HepG2 (cell line): ENCODE results near the gene NLRC5. TPM values are rescaled to one million over a fixed set of nuclear protein-coding genes. Genes with fewer than 3 reads are reported as not detected.

ENCODE experiments used
- GPN1 ChIP-seq: sonication (generic); formaldehyde crosslinking; IDR thresholded peaks from 2 replicates; pipeline ENCODE4 v1.5.1; 2020; ENCODE audit warnings: missing genetic modification reagents, borderline replicate concordance
- HDAC1 ChIP-seq: sonication (generic); formaldehyde crosslinking; IDR thresholded peaks from 2 replicates; pipeline ENCODE4 v1.5.1; 2020; ENCODE audit warnings: mild to moderate bottlenecking, missing genetic modification reagents
- MXI1 ChIP-seq: IDR thresholded peaks from 3 replicates; pipeline ENCODE4 v1.6.1; 2012; ENCODE audit warnings: low read depth, low read length, inconsistent platforms, borderline replicate concordance
- TBP ChIP-seq: sonication (generic); formaldehyde crosslinking; IDR thresholded peaks from 2 replicates; pipeline ENCODE4 v1.5.0; 2020; ENCODE audit warnings: missing genetic modification reagents
- TCF12 ChIP-seq, 2 experiments: fragments of 450-650 bp in 1 of 2; sonication (generic) in 1 of 2; formaldehyde crosslinking in 1 of 2; IDR thresholded peaks; 2 replicates each; pipeline versions ENCODE4 v1.6.1 to v1.8.0; 2017 to 2022; ENCODE audit warnings: antibody characterized with exemption in 1 of 2, mild to moderate bottlenecking in 1 of 2, missing genetic modification reagents in 1 of 2, moderate library complexity in 1 of 2
- TEAD3 ChIP-seq: optimal IDR thresholded peaks from 2 replicates; pipeline ENCODE3; 2016; ENCODE audit warnings: borderline replicate concordance
- TP53 ChIP-seq: sonication (generic); formaldehyde crosslinking; conservative IDR thresholded peaks from 2 replicates; pipeline ENCODE4 v1.4.0; 2020; ENCODE audit warnings: missing genetic modification reagents
- ZMYM3 ChIP-seq: sonication (generic); formaldehyde crosslinking; IDR thresholded peaks from 2 replicates; pipeline ENCODE4 v1.5.1; 2020; ENCODE audit warnings: mild to moderate bottlenecking, missing genetic modification reagents
- ZNF441 ChIP-seq: sonication (generic); formaldehyde crosslinking; IDR thresholded peaks from 2 replicates; pipeline ENCODE4 v1.7.0; 2021; ENCODE audit warnings: missing genetic modification reagents, borderline replicate concordance
- ZNF776 ChIP-seq: sonication (generic); formaldehyde crosslinking; IDR thresholded peaks from 2 replicates; pipeline ENCODE4 v1.4.0; 2020; ENCODE audit warnings: mild to moderate bottlenecking, missing genetic modification reagents
- polyA plus RNA-seq, 8 experiments: library from polyadenylated mRNA; depleted of rRNA in 3 of 8; stranded (reverse) in 7 of 8; unstranded in 1 of 8; fragments of >200 nt; fragmentation: Illumina TruSeq in 4 of 8; extraction: Trizol in 4 of 8; gene quantifications; 2 replicates each; pipeline versions ENCODE4 v1.2.1 to v1.2.3, GENCODE V29; 2011 to 2016; ENCODE audit warnings: low read depth in 4 of 8, missing spikeins in 1 of 8, mixed read lengths in 1 of 8; ENCODE audit not compliant: insufficient read depth in 1 of 8
- total RNA-seq, 5 experiments: library from RNA; depleted of rRNA; stranded (reverse); fragments of >200 nt; fragmentation: Illumina TruSeq; extraction: Trizol; gene quantifications; 2 replicates each; pipeline ENCODE4 v1.2.3, GENCODE V29; 2016; ENCODE audit warnings: low read depth in 1 of 5
- TF ChIP-seq, protein P1 (sequence below), 2 experiments: fragments of 450-650 bp in 1 of 2; sonication (generic) in 1 of 2; formaldehyde crosslinking in 1 of 2; IDR thresholded peaks; 2 replicates each; pipeline versions ENCODE4 v1.6.1 to v1.8.0; 2016 to 2022; ENCODE audit warnings: antibody characterized with exemption in 1 of 2, mild to moderate bottlenecking in 1 of 2, missing genetic modification reagents in 1 of 2
- TF ChIP-seq, protein P2 (sequence below): sonication (generic); formaldehyde crosslinking; IDR thresholded peaks from 2 replicates; pipeline ENCODE4 v1.8.0; 2022; ENCODE audit warnings: missing genetic modification reagents, mild to moderate bottlenecking, borderline replicate concordance
- TF ChIP-seq, protein P3 (sequence below): sonication (generic); formaldehyde crosslinking; IDR thresholded peaks from 2 replicates; pipeline ENCODE4 v1.8.0; 2022; ENCODE audit warnings: mild to moderate bottlenecking, missing genetic modification reagents
- TF ChIP-seq, protein P4 (sequence below): sonication (generic); formaldehyde crosslinking; IDR thresholded peaks from 2 replicates; pipeline ENCODE4 v1.4.0; 2020; ENCODE audit warnings: missing genetic modification reagents

The NLRC5 gene
- total and polyA plus RNA-seq, 2 of the 13 experiments (the other 11 are each of a cell fraction or from before 2014, with no cell fraction given) = 6.3 to 12.7 TPM

DNA sequence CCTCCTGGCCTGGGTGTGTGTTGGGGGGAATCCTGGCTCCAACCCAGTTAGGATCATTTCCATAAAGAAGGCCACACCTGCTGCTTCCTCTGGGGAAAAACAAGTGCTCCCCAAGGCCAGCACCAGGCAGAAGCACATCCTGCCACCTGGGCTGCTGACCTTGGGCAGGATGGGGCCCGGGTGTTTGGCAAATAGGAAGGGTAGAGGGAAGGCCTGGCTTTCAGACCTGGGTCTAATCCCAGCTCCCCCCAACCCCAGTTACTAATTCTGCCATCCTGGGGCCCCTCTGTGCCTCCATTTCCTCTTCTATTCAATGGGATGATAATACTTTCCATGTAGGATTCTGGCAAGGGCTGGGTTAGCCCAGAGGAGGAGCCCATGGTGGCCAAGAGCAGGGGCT lies 3.0 kb upstream of the NLRC5 start (continued):
- TF ChIP-seq, protein P1, sequence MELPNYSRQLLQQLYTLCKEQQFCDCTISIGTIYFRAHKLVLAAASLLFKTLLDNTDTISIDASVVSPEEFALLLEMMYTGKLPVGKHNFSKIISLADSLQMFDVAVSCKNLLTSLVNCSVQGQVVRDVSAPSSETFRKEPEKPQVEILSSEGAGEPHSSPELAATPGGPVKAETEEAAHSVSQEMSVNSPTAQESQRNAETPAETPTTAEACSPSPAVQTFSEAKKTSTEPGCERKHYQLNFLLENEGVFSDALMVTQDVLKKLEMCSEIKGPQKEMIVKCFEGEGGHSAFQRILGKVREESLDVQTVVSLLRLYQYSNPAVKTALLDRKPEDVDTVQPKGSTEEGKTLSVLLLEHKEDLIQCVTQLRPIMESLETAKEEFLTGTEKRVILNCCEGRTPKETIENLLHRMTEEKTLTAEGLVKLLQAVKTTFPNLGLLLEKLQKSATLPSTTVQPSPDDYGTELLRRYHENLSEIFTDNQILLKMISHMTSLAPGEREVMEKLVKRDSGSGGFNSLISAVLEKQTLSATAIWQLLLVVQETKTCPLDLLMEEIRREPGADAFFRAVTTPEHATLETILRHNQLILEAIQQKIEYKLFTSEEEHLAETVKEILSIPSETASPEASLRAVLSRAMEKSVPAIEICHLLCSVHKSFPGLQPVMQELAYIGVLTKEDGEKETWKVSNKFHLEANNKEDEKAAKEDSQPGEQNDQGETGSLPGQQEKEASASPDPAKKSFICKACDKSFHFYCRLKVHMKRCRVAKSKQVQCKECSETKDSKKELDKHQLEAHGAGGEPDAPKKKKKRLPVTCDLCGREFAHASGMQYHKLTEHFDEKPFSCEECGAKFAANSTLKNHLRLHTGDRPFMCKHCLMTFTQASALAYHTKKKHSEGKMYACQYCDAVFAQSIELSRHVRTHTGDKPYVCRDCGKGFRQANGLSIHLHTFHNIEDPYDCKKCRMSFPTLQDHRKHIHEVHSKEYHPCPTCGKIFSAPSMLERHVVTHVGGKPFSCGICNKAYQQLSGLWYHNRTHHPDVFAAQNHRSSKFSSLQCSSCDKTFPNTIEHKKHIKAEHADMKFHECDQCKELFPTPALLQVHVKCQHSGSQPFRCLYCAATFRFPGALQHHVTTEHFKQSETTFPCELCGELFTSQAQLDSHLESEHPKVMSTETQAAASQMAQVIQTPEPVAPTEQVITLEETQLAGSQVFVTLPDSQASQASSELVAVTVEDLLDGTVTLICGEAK (IDR thresholded peaks at IDR 0.05) = no peak
- TF ChIP-seq, protein P1 (CRISPR knock-in tag; IDR thresholded peaks at IDR 0.05) = 0 out of 2 replicates have a peak, but pooled peaks have one; percentile 28
- TF ChIP-seq GPN1 (CRISPR knock-in tag) (no peak), ZMYM3 (CRISPR knock-in tag) (no peak), TCF12 (IDR thresholded peaks at IDR 0.05) (no peak), TCF12 (CRISPR knock-in tag; IDR thresholded peaks at IDR 0.05) (no peak), ZNF441 (CRISPR knock-in tag) (no peak), TEAD3 (CRISPR knock-in tag) (peak; percentile 8), HDAC1 (peak; percentile 66; the same call in 1 of the 2 replicates), MXI1 (no peak), TBP (CRISPR knock-in tag) (no peak), ZNF776 (no peak), TP53 (CRISPR knock-in tag) (no peak)
- TF ChIP-seq, protein P2, sequence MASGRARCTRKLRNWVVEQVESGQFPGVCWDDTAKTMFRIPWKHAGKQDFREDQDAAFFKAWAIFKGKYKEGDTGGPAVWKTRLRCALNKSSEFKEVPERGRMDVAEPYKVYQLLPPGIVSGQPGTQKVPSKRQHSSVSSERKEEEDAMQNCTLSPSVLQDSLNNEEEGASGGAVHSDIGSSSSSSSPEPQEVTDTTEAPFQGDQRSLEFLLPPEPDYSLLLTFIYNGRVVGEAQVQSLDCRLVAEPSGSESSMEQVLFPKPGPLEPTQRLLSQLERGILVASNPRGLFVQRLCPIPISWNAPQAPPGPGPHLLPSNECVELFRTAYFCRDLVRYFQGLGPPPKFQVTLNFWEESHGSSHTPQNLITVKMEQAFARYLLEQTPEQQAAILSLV (CRISPR knock-in tag) = no peak
- TF ChIP-seq, protein P3, sequence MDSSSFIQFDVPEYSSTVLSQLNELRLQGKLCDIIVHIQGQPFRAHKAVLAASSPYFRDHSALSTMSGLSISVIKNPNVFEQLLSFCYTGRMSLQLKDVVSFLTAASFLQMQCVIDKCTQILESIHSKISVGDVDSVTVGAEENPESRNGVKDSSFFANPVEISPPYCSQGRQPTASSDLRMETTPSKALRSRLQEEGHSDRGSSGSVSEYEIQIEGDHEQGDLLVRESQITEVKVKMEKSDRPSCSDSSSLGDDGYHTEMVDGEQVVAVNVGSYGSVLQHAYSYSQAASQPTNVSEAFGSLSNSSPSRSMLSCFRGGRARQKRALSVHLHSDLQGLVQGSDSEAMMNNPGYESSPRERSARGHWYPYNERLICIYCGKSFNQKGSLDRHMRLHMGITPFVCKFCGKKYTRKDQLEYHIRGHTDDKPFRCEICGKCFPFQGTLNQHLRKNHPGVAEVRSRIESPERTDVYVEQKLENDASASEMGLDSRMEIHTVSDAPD (CRISPR knock-in tag) = no peak
- TF ChIP-seq, protein P4, sequence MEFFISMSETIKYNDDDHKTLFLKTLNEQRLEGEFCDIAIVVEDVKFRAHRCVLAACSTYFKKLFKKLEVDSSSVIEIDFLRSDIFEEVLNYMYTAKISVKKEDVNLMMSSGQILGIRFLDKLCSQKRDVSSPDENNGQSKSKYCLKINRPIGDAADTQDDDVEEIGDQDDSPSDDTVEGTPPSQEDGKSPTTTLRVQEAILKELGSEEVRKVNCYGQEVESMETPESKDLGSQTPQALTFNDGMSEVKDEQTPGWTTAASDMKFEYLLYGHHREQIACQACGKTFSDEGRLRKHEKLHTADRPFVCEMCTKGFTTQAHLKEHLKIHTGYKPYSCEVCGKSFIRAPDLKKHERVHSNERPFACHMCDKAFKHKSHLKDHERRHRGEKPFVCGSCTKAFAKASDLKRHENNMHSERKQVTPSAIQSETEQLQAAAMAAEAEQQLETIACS (CRISPR knock-in tag) = no peak
